Fibroblast of lung (primary cell): Measurements from ENCODE around the gene UBA1. TPM values are rescaled to one million over a fixed set of nuclear protein-coding genes. Genes with fewer than 3 reads are reported as not detected.

Experiments
- DNase-seq, 2 donors: peaks; one replicate each; pipeline versions ENCODE4 v3.0.0 to v3.0.0-alpha.2; 2010; ENCODE audit warnings: low read depth in 2 of 2
- H2AFZ ChIP-seq: 2 replicates; pipeline ENCODE4 v1.5.1; 2012; ENCODE audit warnings: low read length, control low read depth, inconsistent platforms
- H3K27ac ChIP-seq: 2 replicates; pipeline ENCODE4 v1.5.1; 2011; ENCODE audit warnings: low read length, control low read depth; ENCODE audit not compliant: insufficient read depth
- H3K27me3 ChIP-seq: 2 replicates; pipeline ENCODE4 v1.5.1; 2011; ENCODE audit warnings: mild to moderate bottlenecking, low read length; ENCODE audit not compliant: control insufficient read depth, insufficient read depth
- H3K36me3 ChIP-seq: 2 replicates; pipeline ENCODE4 v1.5.1; 2011; ENCODE audit warnings: low read length; ENCODE audit not compliant: control insufficient read depth, insufficient read depth
- H3K4me1 ChIP-seq: 2 replicates; pipeline ENCODE4 v1.5.1; 2011; ENCODE audit warnings: low read length; ENCODE audit not compliant: control insufficient read depth, insufficient read depth; ENCODE audit errors: extremely low read depth
- H3K4me2 ChIP-seq: 2 replicates; pipeline ENCODE4 v1.5.1; 2011; ENCODE audit warnings: low read length, control low read depth; ENCODE audit not compliant: insufficient read depth; ENCODE audit errors: extremely low read depth
- H3K4me3 ChIP-seq, 4 experiments: fragments of 200-600 bp in 1 of 4; sonication (generic) in 1 of 4; replicated peaks in 1 of 4; 2 replicates each; pipeline ENCODE4 v1.5.1; 2011 to 2016; ENCODE audit warnings: low read length in 4 of 4, low read depth in 3 of 4, mild to moderate bottlenecking in 3 of 4, control low read depth in 2 of 4, inconsistent platforms in 1 of 4, mixed read lengths in 1 of 4; ENCODE audit not compliant: insufficient read depth in 1 of 4; ENCODE audit errors: control extremely low read depth in 1 of 4
- H3K79me2 ChIP-seq: 2 replicates; pipeline ENCODE4 v1.5.1; 2012; ENCODE audit warnings: mild to moderate bottlenecking, low read length, inconsistent platforms; ENCODE audit not compliant: control insufficient read depth, insufficient read depth
- H3K9ac ChIP-seq: 2 replicates; pipeline ENCODE4 v1.5.1; 2011; ENCODE audit warnings: mild to moderate bottlenecking, low read length, control low read depth; ENCODE audit not compliant: insufficient read depth
- H3K9me3 ChIP-seq: 2 replicates; pipeline ENCODE4 v1.5.1; 2012; ENCODE audit warnings: low read depth, low read length; ENCODE audit not compliant: control insufficient read depth, insufficient read depth
- H4K20me1 ChIP-seq: 2 replicates; pipeline ENCODE4 v1.5.1; 2011; ENCODE audit warnings: low read length; ENCODE audit not compliant: control insufficient read depth, insufficient read depth; ENCODE audit errors: extremely low read depth
- EZH2 ChIP-seq: IDR thresholded peaks from 2 replicates; pipeline ENCODE4 v1.5.1; 2012; ENCODE audit warnings: low read length, control low read depth, mild to moderate bottlenecking; ENCODE audit errors: missing control alignments
- polyA plus RNA-seq, 2 donors: library from polyadenylated mRNA; depleted of rRNA in 1 of 2; stranded (reverse) in 1 of 2; unstranded in 1 of 2; fragments of >200 nt; gene quantifications; 2 replicates each; pipeline ENCODE4 v1.2.1, GENCODE V29; 2011 to 2012; ENCODE audit warnings: missing spikeins in 1 of 2
- total RNA-seq: library from RNA; depleted of rRNA; stranded (reverse); fragments of >200 nt; gene quantifications from 2 replicates; pipeline ENCODE4 v1.2.1, GENCODE V29; 2014
- TF ChIP-seq, protein P1 (sequence below), 2 donors: IDR thresholded peaks in 1 of 2; conservative IDR thresholded peaks in 1 of 2; 1 replicate in 1 of 2; 2 replicates in 1 of 2; pipeline ENCODE4 v1.5.1; 2011 to 2012; ENCODE audit warnings: low read length in 2 of 2, control low read depth in 1 of 2, inconsistent platforms in 1 of 2, low read depth in 1 of 2, mild to moderate bottlenecking in 1 of 2

Gene UBA1
- total and polyA plus RNA-seq, 2 donors (not counting 1 experiment from before 2014, with no cell fraction given), result 135 to 158 TPM

DNA sequence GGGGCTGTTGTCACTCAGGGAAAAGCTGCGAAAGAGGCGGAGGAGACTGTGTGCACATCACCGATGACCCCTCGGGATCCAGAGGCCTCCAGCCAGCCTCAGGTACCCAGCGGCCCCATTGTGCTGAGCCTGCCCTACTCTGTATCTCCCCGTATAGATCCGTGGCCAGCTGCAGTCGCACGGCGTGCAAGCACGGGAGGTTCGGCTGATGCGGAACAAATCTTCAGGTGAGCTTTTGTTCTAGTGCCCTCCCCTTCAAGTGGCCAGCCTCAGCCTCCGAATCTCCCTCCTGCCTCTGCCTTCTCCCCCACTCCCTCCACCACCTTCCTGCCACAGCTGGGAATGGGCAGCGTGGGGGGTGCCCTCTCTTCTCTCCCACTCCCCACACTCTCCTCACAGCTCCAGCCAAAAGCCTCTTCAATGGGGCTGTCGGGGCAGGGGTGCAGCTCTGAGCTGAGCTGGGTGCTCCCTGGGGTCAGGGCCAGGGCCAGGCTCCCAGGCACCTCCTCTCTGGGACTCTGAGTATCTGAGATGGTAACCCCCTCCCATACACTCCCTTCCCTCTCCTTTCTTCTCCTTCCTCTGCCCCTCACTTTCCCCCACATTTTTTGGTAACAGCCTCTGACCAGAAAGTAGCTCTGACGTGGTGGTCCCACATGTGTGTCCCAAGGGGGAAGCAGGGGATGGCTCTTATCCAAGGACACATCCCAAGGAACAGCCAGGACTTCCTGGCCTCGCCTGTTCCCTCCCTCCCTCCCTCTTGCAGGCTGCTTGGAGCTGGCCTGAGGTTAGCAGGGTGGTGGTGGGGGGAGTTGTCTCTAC lies 20.4 kb upstream of the UBA1 start:
- H3K9me3 ChIP-seq, result no peaks in the 10 kb centered on the region
- TF ChIP-seq EZH2, result no peak
- TF ChIP-seq, protein P1, sequence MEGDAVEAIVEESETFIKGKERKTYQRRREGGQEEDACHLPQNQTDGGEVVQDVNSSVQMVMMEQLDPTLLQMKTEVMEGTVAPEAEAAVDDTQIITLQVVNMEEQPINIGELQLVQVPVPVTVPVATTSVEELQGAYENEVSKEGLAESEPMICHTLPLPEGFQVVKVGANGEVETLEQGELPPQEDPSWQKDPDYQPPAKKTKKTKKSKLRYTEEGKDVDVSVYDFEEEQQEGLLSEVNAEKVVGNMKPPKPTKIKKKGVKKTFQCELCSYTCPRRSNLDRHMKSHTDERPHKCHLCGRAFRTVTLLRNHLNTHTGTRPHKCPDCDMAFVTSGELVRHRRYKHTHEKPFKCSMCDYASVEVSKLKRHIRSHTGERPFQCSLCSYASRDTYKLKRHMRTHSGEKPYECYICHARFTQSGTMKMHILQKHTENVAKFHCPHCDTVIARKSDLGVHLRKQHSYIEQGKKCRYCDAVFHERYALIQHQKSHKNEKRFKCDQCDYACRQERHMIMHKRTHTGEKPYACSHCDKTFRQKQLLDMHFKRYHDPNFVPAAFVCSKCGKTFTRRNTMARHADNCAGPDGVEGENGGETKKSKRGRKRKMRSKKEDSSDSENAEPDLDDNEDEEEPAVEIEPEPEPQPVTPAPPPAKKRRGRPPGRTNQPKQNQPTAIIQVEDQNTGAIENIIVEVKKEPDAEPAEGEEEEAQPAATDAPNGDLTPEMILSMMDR (conservative IDR thresholded peaks at IDR 0.05 in 1 of 2, IDR thresholded peaks at IDR 0.05 in 1 of 2; ENCODE audit: low read depth in 1 of 2, low read length in 2 of 2), result no peak
- H3K4me1 ChIP-seq, result no peaks in the 10 kb centered on the region
- H3K4me3 ChIP-seq, result no peak overlapping the region
- H3K79me2 ChIP-seq, result peaks cover 2% of the 10 kb centered on the region
- no peak overlapping the region for H3K9ac ChIP-seq
- H3K27ac ChIP-seq, result no peak overlapping the region
- no peaks in the 10 kb centered on the region for H3K27me3 ChIP-seq
- no peak overlapping the region for H2AFZ ChIP-seq
- no peak overlapping the region for H3K4me2 ChIP-seq
- H3K36me3 ChIP-seq, result peaks cover 7% of the 10 kb centered on the region
- DNase-seq, result no peak
- no peaks in the 10 kb centered on the region for H4K20me1 ChIP-seq

DNA sequence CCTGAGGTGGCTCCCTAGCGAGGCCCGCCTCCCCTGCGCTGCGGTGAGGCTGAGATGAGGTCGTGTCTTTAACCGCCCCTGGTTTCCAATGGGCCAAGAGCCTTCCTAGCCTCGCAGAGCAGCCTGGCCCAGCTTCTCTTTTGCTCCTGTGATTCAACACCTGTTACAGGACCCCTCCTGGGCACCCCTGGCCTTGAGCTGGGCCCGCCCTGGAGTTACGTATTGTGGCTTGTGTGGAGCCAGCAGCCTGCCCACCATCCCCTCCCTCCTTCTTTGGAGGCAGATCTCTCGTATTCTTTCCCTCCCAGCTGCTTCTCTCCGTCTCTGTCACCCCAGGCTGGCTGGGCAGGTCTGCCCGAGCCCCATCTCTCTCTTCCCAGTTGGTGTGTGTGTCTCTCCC lies 19.3 kb upstream of the UBA1 start:
- Histone ChIP-seq H3K36me3 (peaks cover 7% of the 10 kb centered on the region), H3K9me3 (no peaks in the 10 kb centered on the region), H3K27me3 (no peaks in the 10 kb centered on the region), H3K4me1 (no peaks in the 10 kb centered on the region), H3K27ac (no peak overlapping the region), H3K4me3 (no peak overlapping the region), H2AFZ (no peak overlapping the region), H3K79me2 (no peaks in the 10 kb centered on the region), H4K20me1 (no peaks in the 10 kb centered on the region), H3K4me2 (no peak overlapping the region), H3K9ac (no peak overlapping the region)
- no peak for TF ChIP-seq EZH2
- TF ChIP-seq, protein P1 (conservative IDR thresholded peaks at IDR 0.05 in 1 of 2, IDR thresholded peaks at IDR 0.05 in 1 of 2; ENCODE audit: low read depth in 1 of 2, low read length in 2 of 2), result no peak
- DNase-seq, result no peak

DNA sequence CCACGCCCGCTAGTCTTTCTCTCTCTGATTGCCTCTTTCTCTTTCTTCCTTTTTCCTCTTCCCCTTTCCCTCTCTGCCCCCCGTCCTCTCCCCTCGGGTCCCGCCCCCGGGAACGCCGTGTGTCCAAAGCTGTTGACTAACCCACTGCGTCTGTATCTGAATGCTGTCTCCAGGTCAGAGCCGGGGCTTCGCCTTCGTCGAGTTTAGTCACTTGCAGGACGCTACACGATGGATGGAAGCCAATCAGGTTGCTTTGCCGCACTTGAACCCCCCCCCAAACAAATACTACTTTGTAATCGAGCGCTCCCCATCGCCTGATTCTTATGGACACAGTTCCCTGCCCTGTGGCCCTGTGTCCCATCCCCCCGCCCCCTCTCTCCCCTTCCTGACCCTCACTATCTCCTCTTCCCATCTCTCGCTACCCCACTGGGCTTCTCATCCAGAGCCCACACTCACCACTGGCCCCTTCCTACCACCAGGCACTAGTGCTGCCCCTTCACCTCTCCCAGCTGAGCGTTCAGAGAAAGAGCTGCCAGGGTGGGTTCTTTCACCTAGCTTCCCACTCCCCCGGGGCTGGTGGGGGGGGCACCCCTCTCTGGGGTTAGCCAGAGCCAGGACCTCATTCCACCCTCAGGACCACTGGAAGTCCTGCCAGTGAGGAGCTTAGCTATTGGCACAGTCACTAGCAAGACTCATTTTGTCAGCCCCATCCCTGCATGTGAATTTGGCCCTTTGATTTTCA lies 18.6 kb upstream of the UBA1 start:
- no peak overlapping the region for H2AFZ ChIP-seq
- H3K4me2 ChIP-seq, result no peak overlapping the region
- no peaks in the 10 kb centered on the region for H4K20me1 ChIP-seq
- no peaks in the 10 kb centered on the region for H3K9me3 ChIP-seq
- H3K4me1 ChIP-seq, result no peaks in the 10 kb centered on the region
- H3K27ac ChIP-seq, result no peak overlapping the region
- peaks cover 7% of the 10 kb centered on the region for H3K36me3 ChIP-seq
- H3K4me3 ChIP-seq, result no peak overlapping the region
- no peak for DNase-seq
- H3K27me3 ChIP-seq, result no peaks in the 10 kb centered on the region
- H3K9ac ChIP-seq, result no peak overlapping the region
- H3K79me2 ChIP-seq, result no peaks in the 10 kb centered on the region
- TF ChIP-seq EZH2, result no peak
- TF ChIP-seq, protein P1 (conservative IDR thresholded peaks at IDR 0.05 in 1 of 2, IDR thresholded peaks at IDR 0.05 in 1 of 2; ENCODE audit: low read depth in 1 of 2, low read length in 2 of 2), result no peak
